SK-MEL-5 (cell line): Measurements from ENCODE around the gene TXNDC2. TPM values are rescaled to one million over a fixed set of nuclear protein-coding genes. Genes with fewer than 3 reads are reported as not detected.
"Not testable (repeated sequence)": the region's sequence is repeated elsewhere in the genome, so short reads cannot be mapped to it uniquely, and the experiment has no call there.

Source experiments
- DNase-seq: peaks from one replicate; pipeline ENCODE4 v3.0.0-alpha.2; 2016; ENCODE audit warnings: low read depth, low spot score
- in situ Hi-C: cut with HindIII; loops from 2 replicates; pipeline ENCODE4 v1.10.0; 2016; ENCODE audit warnings: low sequenced_read_pairs, high pct_unique_total_duplicates, low pct_unique_long_range_greater_than_20kb
- total RNA-seq: library from RNA; depleted of rRNA; stranded (reverse); fragments of >200 nt; shearing (Covaris generic); gene quantifications from 2 replicates; pipeline ENCODE4 v1.2.3, GENCODE V29; 2014

Gene TXNDC2
- total RNA-seq, 1 experiment from 2014 or later, result not detected

- in situ Hi-C loops, result no loop called here
- DNase-seq, result no peak
These were observed 11.0 kb upstream of the TXNDC2 start for GRCh38 chr18:9874728-9875127.

DNA sequence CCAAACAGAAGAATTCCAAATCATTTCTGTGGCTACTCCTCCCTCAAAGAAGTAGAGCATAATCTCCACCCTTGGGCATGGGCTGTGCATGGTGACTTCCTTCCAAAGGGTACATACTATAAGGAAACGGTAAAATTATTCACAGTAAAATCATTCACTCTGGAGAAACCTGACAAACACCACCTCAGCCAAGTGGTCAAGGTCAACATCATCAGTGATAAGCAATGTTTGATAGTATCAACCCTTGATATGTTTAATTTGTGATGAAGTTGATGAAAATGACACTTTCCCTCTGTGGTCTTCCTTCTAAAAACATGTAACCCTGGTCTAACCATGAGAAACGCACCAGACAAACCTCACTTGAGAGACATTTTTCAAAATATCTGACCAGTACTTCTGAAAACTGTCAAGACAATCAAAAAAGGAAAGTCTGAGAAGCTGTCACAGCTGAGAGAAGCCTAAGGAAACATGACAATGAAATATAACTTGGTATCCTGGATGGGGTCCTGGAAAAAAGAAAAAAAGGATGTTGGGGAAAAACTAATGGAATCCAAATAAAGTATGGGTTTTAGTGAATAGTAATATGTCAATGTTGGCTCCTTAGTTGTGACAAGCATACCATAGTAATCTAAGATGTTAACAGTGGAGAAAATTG, 9.4 kb upstream of the TXNDC2 start:
- no peak for DNase-seq
- in situ Hi-C loops, result no loop called here

GRCh38 chr18:9876867-9877654, 8.7 kb upstream of the TXNDC2 start:
- peak; percentile 50 for DNase-seq
- in situ Hi-C loops, result no loop called here

- in situ Hi-C loops, result no loop called here
These were observed 8.1 kb upstream of the TXNDC2 start for GRCh38 chr18:9877655-9878014.

GRCh38 chr18:9878095-9878494, 7.7 kb upstream of the TXNDC2 start:
- no peak for DNase-seq
- in situ Hi-C loops, result no loop called here

More at GRCh38 chr18:9877655-9878014, 8.1 kb upstream of the TXNDC2 start:
- DNase-seq, result no peak

DNA sequence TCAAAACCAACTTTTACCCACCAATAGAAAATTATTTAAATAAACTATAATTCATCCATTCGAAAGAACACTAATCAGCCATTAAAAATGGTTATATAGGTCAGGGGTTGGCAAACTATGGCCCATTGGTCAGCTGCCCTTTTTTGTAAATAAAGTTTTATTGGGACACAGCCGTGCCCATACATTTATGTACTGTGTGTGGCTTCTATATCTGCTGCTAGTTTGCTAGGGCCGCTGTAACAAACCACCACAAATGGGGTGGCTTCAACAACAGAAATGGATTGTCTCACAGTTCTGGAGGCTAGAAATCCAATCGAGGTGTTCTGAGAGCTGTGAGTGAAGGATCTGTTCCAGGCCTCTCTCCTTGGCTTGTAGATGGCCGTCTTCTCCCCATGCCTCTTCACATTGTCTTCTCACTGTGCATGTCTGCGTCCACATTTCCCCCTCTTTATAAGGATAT, 7.0 kb upstream of the TXNDC2 start:
- in situ Hi-C loops, result no loop called here
- DNase-seq, result no peak

GRCh38 chr18:9884090-9884489, 1.7 kb upstream of the TXNDC2 start:
- in situ Hi-C loops, result no loop called here
- DNase-seq, result no peak

DNA sequence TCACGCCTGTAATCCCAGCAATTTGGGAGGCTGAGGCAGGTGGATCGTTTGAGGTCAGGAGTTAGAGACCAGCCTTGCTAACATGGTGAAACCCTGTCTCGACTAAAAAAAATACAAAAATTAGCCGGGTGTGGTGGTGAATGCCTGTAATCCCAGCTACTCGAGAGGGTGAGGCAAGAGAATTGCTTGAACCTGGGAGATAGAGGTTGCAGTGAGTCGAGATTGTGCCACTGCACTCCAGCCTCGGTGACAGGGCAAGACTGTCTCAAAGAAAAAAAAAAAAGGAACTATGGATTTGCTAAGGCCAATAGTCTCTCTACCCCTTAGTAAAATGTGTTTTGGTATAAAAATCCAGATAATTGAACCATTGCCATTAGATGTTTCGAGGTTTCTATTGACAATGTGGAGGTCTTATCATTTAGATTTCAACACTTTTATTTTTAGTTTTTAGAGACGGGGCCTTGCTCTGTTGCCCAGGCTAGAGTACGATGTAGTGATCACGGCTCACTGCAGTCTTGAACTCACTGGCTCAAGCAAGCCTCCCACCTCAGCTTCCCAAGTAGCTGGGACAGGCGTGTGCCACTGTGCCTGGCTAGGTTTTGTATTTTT, 1.1 kb upstream of the TXNDC2 start:
- no peak for DNase-seq
- in situ Hi-C loops, result no loop called here

- in situ Hi-C loops, result no loop called here
- DNase-seq, result no peak
These were observed 204 bp downstream of the TXNDC2 start for GRCh38 chr18:9886005-9886348.

DNA sequence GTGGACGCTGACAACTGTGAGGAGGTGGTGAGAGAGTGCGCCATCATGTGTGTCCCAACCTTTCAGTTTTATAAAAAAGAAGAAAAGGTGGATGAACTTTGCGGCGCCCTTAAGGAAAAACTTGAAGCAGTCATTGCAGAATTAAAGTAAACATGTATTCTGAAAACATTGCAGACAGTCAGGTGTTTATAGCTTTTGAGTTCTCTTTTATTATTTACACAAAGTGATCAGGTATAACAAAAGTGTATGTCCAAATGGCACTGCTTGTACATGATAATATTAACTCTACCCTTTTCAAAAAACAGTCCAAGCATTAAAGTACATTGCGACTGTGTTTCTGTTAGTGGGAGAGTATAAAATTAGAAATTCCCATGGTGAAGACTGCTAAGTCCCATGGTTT, 2.2 kb downstream of the TXNDC2 start:
- in situ Hi-C loops, result no loop called here
- DNase-seq, result no peak

DNA sequence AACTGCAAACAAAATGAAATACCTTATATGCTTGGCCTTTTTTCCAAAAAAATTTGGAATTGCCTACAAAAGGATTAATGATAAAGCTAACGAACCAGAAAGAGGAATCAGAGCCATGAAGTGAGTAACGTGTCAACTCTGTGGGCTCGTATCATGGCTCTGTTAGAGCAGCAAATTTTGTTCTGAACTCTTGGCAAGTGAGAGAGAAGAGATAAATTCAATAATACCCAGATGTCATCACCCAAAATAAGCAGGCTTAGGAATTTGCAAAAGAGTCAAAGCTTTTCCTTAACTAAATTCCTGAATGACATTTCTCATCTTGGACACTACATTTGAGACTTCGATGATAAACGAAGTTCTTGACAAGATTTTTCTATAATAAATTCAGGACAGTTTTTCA, 4.4 kb downstream of the TXNDC2 start:
- DNase-seq, result no peak
- in situ Hi-C loops, result no loop called here

- no peak for DNase-seq
- in situ Hi-C loops, result no loop called here
These were observed 5.2 kb downstream of the TXNDC2 start for GRCh38 chr18:9890957-9891356.

- in situ Hi-C loops, DNase-seq: not testable (repeated sequence)
These were observed 5.7 kb downstream of the TXNDC2 start for GRCh38 chr18:9891515-9891914.

- no peak for DNase-seq
These were observed 8.8 kb downstream of the TXNDC2 start for GRCh38 chr18:9894454-9895068.

DNA sequence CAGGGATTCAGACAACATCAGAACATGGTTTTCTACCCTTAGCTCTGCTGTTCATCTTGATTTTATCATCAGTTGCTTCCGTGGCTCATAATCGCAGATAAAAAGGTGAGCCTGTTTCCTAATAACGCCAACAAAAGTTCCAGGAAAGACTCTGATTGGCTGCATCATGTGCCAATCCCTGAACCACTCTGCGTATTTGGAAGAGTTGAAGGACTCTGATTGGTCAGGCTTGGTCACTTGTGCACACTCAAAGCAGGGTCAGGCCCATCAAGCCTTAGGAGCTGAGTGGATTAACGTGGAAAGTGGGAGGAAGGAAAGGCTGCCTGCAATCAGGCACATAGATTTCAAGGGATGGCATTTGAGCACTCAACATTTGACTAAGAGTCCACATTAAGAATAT, 11.4 kb downstream of the TXNDC2 start:
- no peak for DNase-seq
- in situ Hi-C loops, result no loop called here

More at GRCh38 chr18:9894454-9895068, 8.8 kb downstream of the TXNDC2 start:
- in situ Hi-C loops, result no loop called here

DNA sequence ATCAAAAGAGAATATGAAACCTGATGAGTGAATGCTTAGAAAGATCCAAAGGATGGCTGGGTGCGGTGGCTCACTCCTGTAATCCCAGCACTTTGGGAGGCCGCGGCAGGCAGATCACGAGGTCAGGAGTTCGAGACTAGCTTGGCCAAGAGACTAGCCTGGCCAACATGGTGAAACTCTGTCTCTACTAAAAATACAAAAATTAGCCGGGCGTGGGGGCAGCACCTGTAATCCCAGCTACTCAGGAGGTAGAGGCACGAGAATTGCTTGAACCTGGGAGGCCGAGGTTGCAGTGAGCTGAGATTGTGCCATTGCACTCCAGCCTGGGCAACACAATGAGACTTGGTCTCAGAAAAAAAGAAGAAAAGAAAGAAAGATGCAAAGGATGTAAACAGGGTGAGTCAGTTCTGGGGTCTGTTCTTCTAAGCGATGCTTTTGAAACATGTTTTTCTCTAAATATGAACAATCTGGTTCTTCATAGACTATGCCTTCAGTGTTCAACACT, 12.1 kb downstream of the TXNDC2 start:
- DNase-seq, in situ Hi-C loops: not testable (repeated sequence)

GRCh38 chr18:9898792-9899549, 13.2 kb downstream of the TXNDC2 start:
- in situ Hi-C loops, result no loop called here

GRCh38 chr18:9899550-9899930, 13.8 kb downstream of the TXNDC2 start:
- DNase-seq, in situ Hi-C loops: not testable (repeated sequence)

More at GRCh38 chr18:9898792-9899549, 13.2 kb downstream of the TXNDC2 start:
- peak; percentile 90 for DNase-seq
